Large intestine (tissue), 3 donors: ENCODE results near the gene SRGAP3. TPM values are rescaled to one million over a fixed set of nuclear protein-coding genes. Genes with fewer than 3 reads are reported as not detected.

Source experiments
- DNase-seq, 2 donors: peaks; one replicate each; pipeline versions ENCODE4 v3.0.0 to v3.0.0-alpha.2; 2013
- H3K27ac ChIP-seq: one replicate; pipeline ENCODE4 v1.5.1; 2013; ENCODE audit warnings: low read length
- H3K27me3 ChIP-seq: 2 replicates; pipeline ENCODE4 v1.6.1; 2013; ENCODE audit warnings: low read length; ENCODE audit not compliant: control insufficient read depth, insufficient read depth
- H3K36me3 ChIP-seq: 2 replicates; pipeline ENCODE4 v1.6.1; 2013; ENCODE audit warnings: low read length; ENCODE audit not compliant: control insufficient read depth, insufficient read depth
- H3K4me1 ChIP-seq: one replicate; pipeline ENCODE4 v1.6.1; 2013; ENCODE audit warnings: low read length; ENCODE audit not compliant: control insufficient read depth, insufficient read depth
- H3K4me3 ChIP-seq: one replicate; pipeline ENCODE4 v1.5.1; 2013; ENCODE audit warnings: low read length
- H3K9me3 ChIP-seq: one replicate; pipeline ENCODE4 v1.6.1; 2013; ENCODE audit warnings: mild to moderate bottlenecking, low read depth, low read length, moderate library complexity; ENCODE audit not compliant: control insufficient read depth
- WGBS: methylation state at CpG from one replicate; pipeline ENCODE4 v1.1.5; 2013; ENCODE audit warnings: low lambda C conversion rate; ENCODE audit not compliant: insufficient coverage; 5-methylcytosine and 5-hydroxymethylcytosine counted together
- polyA plus RNA-seq: library from polyadenylated mRNA; unstranded; fragments of 120-200 nt; gene quantifications from one replicate; pipeline ENCODE4 v1.2.1, GENCODE V29; 2013

The SRGAP3 gene
- polyA plus RNA-seq, 1 donor, result 6.5 TPM

DNA sequence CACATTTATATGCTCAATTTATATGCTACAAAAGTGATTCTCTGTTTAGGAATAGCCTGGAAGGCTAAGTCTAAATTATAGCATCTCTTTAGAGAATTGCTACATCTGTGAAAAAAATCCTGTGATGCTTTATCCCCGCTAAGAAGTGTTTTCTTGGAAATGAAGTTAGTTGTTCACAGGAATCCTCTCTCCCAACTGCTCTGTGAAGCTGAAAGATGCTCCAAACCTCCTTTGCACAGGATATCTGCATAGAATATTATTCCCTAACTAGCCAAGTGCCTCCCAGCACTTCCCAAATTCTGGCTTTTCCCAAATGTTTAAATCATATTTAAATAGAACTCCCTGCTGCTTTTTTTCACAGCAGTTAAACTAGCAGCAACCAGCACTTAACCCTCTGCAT is 132.2 kb downstream of the SRGAP3 start:
- no peak for DNase-seq
- no peaks in the 10 kb centered on the region for H3K4me1 ChIP-seq
- no peak overlapping the region for H3K27ac ChIP-seq
- H3K4me3 ChIP-seq, result no peak overlapping the region
- H3K36me3 ChIP-seq, result no peaks in the 10 kb centered on the region
- WGBS, result no CpG with 5 or more reads among the region's 1 CpG
- no peaks in the 10 kb centered on the region for H3K9me3 ChIP-seq
- no peaks in the 10 kb centered on the region for H3K27me3 ChIP-seq

DNA sequence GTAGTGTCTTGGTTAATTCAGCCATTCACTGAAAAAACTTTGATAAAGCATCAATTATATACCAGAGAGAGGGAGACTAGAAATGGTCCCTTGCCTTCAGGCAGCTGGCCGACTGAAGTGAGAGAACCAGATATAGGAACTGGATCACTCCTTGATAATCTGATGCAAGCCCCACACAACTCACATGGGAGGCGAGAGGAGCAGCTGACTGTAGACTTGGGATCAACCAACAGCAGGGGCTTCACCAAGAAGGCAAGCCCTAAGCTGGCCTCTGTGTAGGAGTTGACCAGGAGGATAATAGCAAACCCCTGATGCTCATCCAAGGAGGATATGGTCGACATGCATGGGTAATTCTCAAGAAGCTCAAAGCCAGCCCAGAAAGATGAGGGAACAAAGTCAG is 133.1 kb downstream of the SRGAP3 start:
- H3K36me3 ChIP-seq, result no peaks in the 10 kb centered on the region

GRCh38 chr3:9115336-9115735 is 134.1 kb downstream of the SRGAP3 start:
- Histone ChIP-seq H3K4me1 (no peaks in the 10 kb centered on the region), H3K36me3 (no peaks in the 10 kb centered on the region), H3K4me3 (no peak overlapping the region), H3K27me3 (no peaks in the 10 kb centered on the region), H3K27ac (no peak overlapping the region), H3K9me3 (no peaks in the 10 kb centered on the region)
- DNase-seq, result no peak
- WGBS, result 100% methylated on average over 2 of the region's 2 CpGs

More for the DNA sequence above, 133.1 kb downstream of the SRGAP3 start:
- H3K4me1 ChIP-seq, result no peaks in the 10 kb centered on the region
- no peaks in the 10 kb centered on the region for H3K9me3 ChIP-seq
- no peaks in the 10 kb centered on the region for H3K27me3 ChIP-seq
- WGBS, result no CpG with 5 or more reads among the region's 3 CpGs
- no peak overlapping the region for H3K4me3 ChIP-seq
- DNase-seq, result no peak
- no peak overlapping the region for H3K27ac ChIP-seq

- WGBS, result no CpG with 5 or more reads among the region's 4 CpGs
- H3K36me3 ChIP-seq, result no peaks in the 10 kb centered on the region
- H3K27me3 ChIP-seq, result no peaks in the 10 kb centered on the region
- no peak overlapping the region for H3K4me3 ChIP-seq
- H3K4me1 ChIP-seq, result no peaks in the 10 kb centered on the region
- DNase-seq, result no peak
- no peak overlapping the region for H3K27ac ChIP-seq
- no peaks in the 10 kb centered on the region for H3K9me3 ChIP-seq
Measured at GRCh38 chr3:9113040-9113439, 136.4 kb downstream of the SRGAP3 start.

DNA sequence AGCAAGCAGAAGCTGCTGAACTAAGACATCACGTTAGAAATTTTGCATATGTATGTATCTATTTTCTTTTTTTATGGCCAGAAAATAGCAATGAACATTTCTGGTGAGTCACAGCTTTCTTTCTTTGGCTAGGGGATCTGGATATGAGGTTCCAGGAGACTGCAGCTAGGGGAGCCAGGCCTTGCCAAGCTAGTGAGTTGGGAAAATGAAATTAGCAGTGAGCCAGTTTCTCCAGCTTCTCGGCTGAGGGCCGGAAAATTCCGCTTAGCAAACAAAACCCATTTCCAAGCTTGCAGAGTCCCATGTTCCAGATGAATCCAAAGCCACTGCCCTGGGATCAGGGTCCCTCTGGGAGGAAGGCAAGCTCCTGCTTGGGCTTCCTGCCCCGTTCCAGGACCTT is 137.6 kb downstream of the SRGAP3 start:
- Histone ChIP-seq H3K27ac (no peak overlapping the region), H3K27me3 (no peaks in the 10 kb centered on the region)
- no peak for DNase-seq

DNA sequence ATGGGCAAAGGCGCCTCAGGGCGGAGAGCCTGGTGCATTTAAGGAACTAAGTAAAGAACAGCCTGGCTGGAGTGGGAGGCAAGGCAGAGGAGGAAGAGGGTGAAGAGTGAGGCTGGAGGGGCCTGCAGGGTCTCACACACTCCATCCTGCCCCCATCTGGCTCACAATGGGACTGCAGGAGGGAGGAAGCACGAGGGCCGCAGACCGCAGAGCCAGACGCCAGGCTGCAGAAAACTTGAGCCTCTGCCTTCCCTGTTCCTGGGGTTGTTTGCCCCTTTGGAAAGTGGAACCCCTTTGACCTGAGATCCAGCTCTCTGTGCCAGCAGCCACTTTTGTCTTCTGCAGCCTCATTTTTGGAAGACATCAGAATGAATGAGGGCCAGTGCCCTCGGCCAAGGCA is 138.0 kb downstream of the SRGAP3 start:
- no peaks in the 10 kb centered on the region for H3K27me3 ChIP-seq
- H3K36me3 ChIP-seq, result no peaks in the 10 kb centered on the region
- H3K4me3 ChIP-seq, result no peak overlapping the region
- no peak overlapping the region for H3K27ac ChIP-seq
- 100% methylated on average over 2 of the region's 7 CpGs for WGBS
- H3K4me1 ChIP-seq, result no peaks in the 10 kb centered on the region
- H3K9me3 ChIP-seq, result no peaks in the 10 kb centered on the region
- no peak for DNase-seq

More for the DNA sequence above, 137.6 kb downstream of the SRGAP3 start:
- Histone ChIP-seq H3K9me3 (no peaks in the 10 kb centered on the region), H3K4me1 (no peaks in the 10 kb centered on the region), H3K36me3 (no peaks in the 10 kb centered on the region), H3K4me3 (no peak overlapping the region)
- no CpG with 5 or more reads among the region's 5 CpGs for WGBS

DNA sequence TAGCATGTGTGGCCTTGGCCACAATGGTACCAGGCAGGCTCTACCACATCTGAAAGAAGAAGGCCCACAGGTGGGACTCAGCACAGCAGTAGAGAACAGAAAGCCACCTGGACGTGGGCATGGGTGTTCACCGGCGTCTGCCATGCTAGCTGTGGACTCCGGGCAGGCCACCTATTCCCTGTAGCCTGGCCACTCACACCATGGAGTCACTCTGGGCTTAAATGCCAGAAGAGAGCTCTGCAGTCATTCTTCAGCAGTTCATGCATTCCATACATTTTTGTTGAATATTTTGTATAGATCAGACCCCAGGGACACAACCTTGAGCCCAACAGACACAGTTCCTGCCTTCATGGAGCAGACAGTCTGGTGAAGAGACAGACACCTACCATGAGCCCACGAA is 138.6 kb downstream of the SRGAP3 start:
- H3K27ac ChIP-seq, result no peak overlapping the region
- no peaks in the 10 kb centered on the region for H3K36me3 ChIP-seq
- WGBS, result no CpG with 5 or more reads among the region's 5 CpGs
- no peaks in the 10 kb centered on the region for H3K4me1 ChIP-seq
- H3K4me3 ChIP-seq, result no peak overlapping the region
- H3K27me3 ChIP-seq, result no peaks in the 10 kb centered on the region
- H3K9me3 ChIP-seq, result no peaks in the 10 kb centered on the region
- no peak for DNase-seq

DNA sequence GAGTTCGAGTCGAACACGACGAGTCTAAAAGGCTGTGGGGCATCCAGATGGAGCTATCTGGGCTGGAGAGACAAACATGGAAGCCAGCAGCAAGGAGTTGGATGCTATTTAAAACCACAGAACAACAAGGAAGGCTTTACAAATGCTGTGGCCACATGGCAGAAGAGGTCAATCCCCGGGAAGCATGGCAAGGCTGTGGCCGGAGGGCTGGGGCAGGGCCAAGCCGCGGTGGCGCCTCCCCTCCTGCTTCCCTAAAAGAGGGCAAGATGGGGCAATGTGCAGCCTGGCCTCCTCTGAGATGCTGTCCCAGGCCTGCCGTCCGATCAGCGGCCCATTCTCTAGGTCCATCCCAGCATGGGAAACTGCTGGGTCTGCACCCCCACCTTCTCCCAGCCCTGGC is 139.1 kb downstream of the SRGAP3 start:
- H3K9me3 ChIP-seq, result no peaks in the 10 kb centered on the region
- H3K4me3 ChIP-seq, result no peak overlapping the region
- no peak for DNase-seq
- no peaks in the 10 kb centered on the region for H3K36me3 ChIP-seq
- no CpG with 5 or more reads among the region's 12 CpGs for WGBS
- H3K4me1 ChIP-seq, result no peaks in the 10 kb centered on the region
- no peaks in the 10 kb centered on the region for H3K27me3 ChIP-seq
- H3K27ac ChIP-seq, result no peak overlapping the region

DNA sequence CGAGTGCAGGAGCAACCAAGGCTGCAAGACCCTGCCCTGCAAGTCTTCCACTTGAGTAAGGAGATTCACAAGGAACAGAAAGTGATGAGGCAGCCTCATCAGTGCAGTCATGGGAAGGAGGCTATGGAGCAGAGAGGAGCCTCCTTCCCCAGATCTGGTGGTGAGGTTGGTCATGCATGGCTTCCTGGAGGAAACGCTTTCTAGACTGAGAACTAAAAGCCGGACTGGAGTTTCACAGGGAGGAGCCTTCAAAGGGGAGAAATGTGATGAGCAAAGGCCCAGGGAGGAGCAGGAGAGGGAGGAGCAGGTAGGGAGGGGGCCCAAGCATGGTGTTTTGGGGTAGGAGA is 139.9 kb downstream of the SRGAP3 start:
- Histone ChIP-seq H3K27ac (no peak overlapping the region), H3K4me3 (no peak overlapping the region), H3K36me3 (no peaks in the 10 kb centered on the region), H3K27me3 (no peaks in the 10 kb centered on the region), H3K9me3 (no peaks in the 10 kb centered on the region), H3K4me1 (no peaks in the 10 kb centered on the region)
- no peak for DNase-seq
- no CpG with 5 or more reads among the region's 3 CpGs for WGBS

- Histone ChIP-seq H3K4me1 (no peaks in the 10 kb centered on the region), H3K27me3 (no peaks in the 10 kb centered on the region), H3K4me3 (no peak overlapping the region), H3K36me3 (no peaks in the 10 kb centered on the region), H3K9me3 (no peaks in the 10 kb centered on the region), H3K27ac (no peak overlapping the region)
- DNase-seq, result no peak
- WGBS, result no CpG with 5 or more reads among the region's 8 CpGs
Measured at GRCh38 chr3:9108876-9109567, 140.4 kb downstream of the SRGAP3 start.

- no CpG with 5 or more reads among the region's 1 CpG for WGBS
- H3K36me3 ChIP-seq, result no peaks in the 10 kb centered on the region
Measured at GRCh38 chr3:9107738-9108137, 141.7 kb downstream of the SRGAP3 start.

More at GRCh38 chr3:9107738-9108137, 141.7 kb downstream of the SRGAP3 start:
- Histone ChIP-seq H3K27ac (no peak overlapping the region), H3K4me1 (no peaks in the 10 kb centered on the region), H3K9me3 (no peaks in the 10 kb centered on the region), H3K27me3 (no peaks in the 10 kb centered on the region), H3K4me3 (no peak overlapping the region)
- DNase-seq, result no peak
